IMR-90 (cell line): ENCODE results near the gene CACNB3. TPM values are rescaled to one million over a fixed set of nuclear protein-coding genes. Genes with fewer than 3 reads are reported as not detected.

Source experiments
- ATAC-seq: fragments of 200-7000 bp; cut with Tn5 transposase; 2 replicates; pipeline ENCODE4 v1.9.1; 2020; ENCODE audit warnings: low read depth, mild to moderate bottlenecking, moderate library complexity
- BruUV-seq: library from RNA; stranded (reverse); fragments of 400-500 nt; replicated peaks from 2 replicates; lab custom pipeline; 2021; lab: Mats Ljungman, UMichigan
- CTCF ChIA-PET: fragments of 300-600 bp; formaldehyde crosslinking; extraction: SDS; loops from one replicate; lab custom pipeline; 2021; ENCODE audit warnings: antibody characterized with exemption; lab: Yijun Ruan, JAX
- POLR2A ChIA-PET: fragments of 300-600 bp; sonication (Branson Sonifier 250); formaldehyde crosslinking; loops from one replicate; lab custom pipeline; 2022; ENCODE audit warnings: antibody characterized with exemption; ENCODE audit not compliant: unreplicated experiment; lab: Charles Lee
- DNase-seq: peaks from one replicate; pipeline ENCODE4 v3.0.0; 2013
- H2AFZ ChIP-seq: replicated peaks from 2 replicates; pipeline ENCODE3; 2013; ENCODE audit warnings: low read length, mild to moderate bottlenecking; ENCODE audit not compliant: poor library complexity
- H2AK5ac ChIP-seq: 2 replicates; pipeline ENCODE4 v1.6.1; 2013; ENCODE audit warnings: low read depth, low read length, inconsistent platforms
- H2AK9ac ChIP-seq: replicated peaks from 2 replicates; pipeline ENCODE3; 2013; ENCODE audit warnings: mild to moderate bottlenecking, low read depth, low read length, moderate library complexity; ENCODE audit not compliant: poor library complexity
- H2BK120ac ChIP-seq: 2 replicates; pipeline ENCODE4 v1.6.1; 2013; ENCODE audit warnings: low read depth, low read length, inconsistent platforms
- H2BK15ac ChIP-seq: 3 replicates; pipeline ENCODE4 v1.6.1; 2013; ENCODE audit warnings: low read depth, low read length, inconsistent platforms
- H2BK20ac ChIP-seq: 2 replicates; pipeline ENCODE4 v1.6.1; 2013; ENCODE audit warnings: low read depth, mild to moderate bottlenecking, inconsistent platforms, low read length, moderate library complexity
- H2BK5ac ChIP-seq: 2 replicates; pipeline ENCODE4 v1.6.1; 2013; ENCODE audit warnings: mild to moderate bottlenecking, low read depth, low read length, inconsistent platforms; ENCODE audit not compliant: poor library complexity, severe bottlenecking
- H3K14ac ChIP-seq: replicated peaks from 2 replicates; pipeline ENCODE4 v1.6.1; 2013; ENCODE audit warnings: low read depth, low read length, inconsistent platforms
- H3K18ac ChIP-seq: 2 replicates; pipeline ENCODE4 v1.6.1; 2013; ENCODE audit warnings: low read depth, low read length, control low read depth
- H3K23ac ChIP-seq: 2 replicates; pipeline ENCODE4 v1.6.1; 2013; ENCODE audit warnings: low read depth, low read length, inconsistent platforms
- H3K27ac ChIP-seq: 2 replicates; pipeline ENCODE4 v1.5.1; 2013; ENCODE audit warnings: mild to moderate bottlenecking, control low read depth, low read length; ENCODE audit not compliant: insufficient read depth
- H3K27me3 ChIP-seq: 2 replicates; pipeline ENCODE4 v1.6.1; 2013; ENCODE audit warnings: low read length; ENCODE audit not compliant: control insufficient read depth, insufficient read depth
- H3K36me3 ChIP-seq: 2 replicates; pipeline ENCODE4 v1.6.1; 2013; ENCODE audit warnings: low read length, mixed read lengths; ENCODE audit not compliant: control insufficient read depth, insufficient read depth
- H3K4ac ChIP-seq: 2 replicates; pipeline ENCODE4 v1.6.1; 2013; ENCODE audit warnings: low read depth, low read length, inconsistent platforms
- H3K4me1 ChIP-seq: 2 replicates; pipeline ENCODE4 v1.6.1; 2013; ENCODE audit warnings: low read length, mixed read lengths; ENCODE audit not compliant: control insufficient read depth, insufficient read depth
- H3K4me2 ChIP-seq: 2 replicates; pipeline ENCODE4 v1.6.1; 2013; ENCODE audit warnings: low read depth, mild to moderate bottlenecking, control low read depth, low read length, moderate library complexity
- H3K4me3 ChIP-seq: 2 replicates; pipeline ENCODE4 v1.5.1; 2013; ENCODE audit warnings: low read depth, mild to moderate bottlenecking, control low read depth, low read length, moderate library complexity; ENCODE audit not compliant: insufficient read depth
- H3K56ac ChIP-seq: 2 replicates; pipeline ENCODE4 v1.6.1; 2013; ENCODE audit warnings: low read length, inconsistent platforms; ENCODE audit not compliant: insufficient read depth; ENCODE audit errors: extremely low read depth
- H3K79me1 ChIP-seq, 2 experiments: 2 replicates each; pipeline ENCODE4 v1.6.1; 2013; ENCODE audit warnings: low read length in 2 of 2, inconsistent platforms in 1 of 2, low read depth in 1 of 2
- H3K9ac ChIP-seq: 2 replicates; pipeline ENCODE4 v1.6.1; 2013; ENCODE audit warnings: low read depth, low read length, control low read depth
- H3K9me1 ChIP-seq: 2 replicates; pipeline ENCODE4 v1.6.1; 2013; ENCODE audit warnings: low read length, inconsistent platforms; ENCODE audit not compliant: insufficient read depth
- H3K9me3 ChIP-seq: 2 replicates; pipeline ENCODE4 v1.6.1; 2013; ENCODE audit warnings: low read length; ENCODE audit not compliant: control insufficient read depth, insufficient read depth
- H4K20me1 ChIP-seq: 2 replicates; pipeline ENCODE4 v1.6.1; 2013; ENCODE audit warnings: low read length, inconsistent platforms; ENCODE audit not compliant: insufficient read depth
- H4K5ac ChIP-seq: 2 replicates; pipeline ENCODE4 v1.6.1; 2013; ENCODE audit warnings: mild to moderate bottlenecking, low read depth, low read length, control low read depth
- H4K8ac ChIP-seq, 2 experiments: 2 replicates each; pipeline ENCODE4 v1.6.1; 2013; ENCODE audit warnings: low read depth in 2 of 2, low read length in 2 of 2, control low read depth in 1 of 2, inconsistent platforms in 1 of 2
- H4K91ac ChIP-seq: 2 replicates; pipeline ENCODE4 v1.6.1; 2013; ENCODE audit warnings: low read depth, low read length, inconsistent platforms; ENCODE audit not compliant: insufficient read depth
- BHLHE40 ChIP-seq: fragments of 150-350 bp; IDR thresholded peaks from 2 replicates; pipeline ENCODE4 v1.6.1; 2016; ENCODE audit warnings: mild to moderate bottlenecking, low read depth, low read length
- CEBPB ChIP-seq: IDR thresholded peaks from 2 replicates; pipeline ENCODE4 v1.6.1; 2012; ENCODE audit warnings: low read depth, low read length, improper control_type of control experiment
- CHD1 ChIP-seq: IDR thresholded peaks from 2 replicates; pipeline ENCODE4 v1.6.1; 2012; ENCODE audit warnings: low read depth, low read length, improper control_type of control experiment
- CTCF ChIP-seq: conservative IDR thresholded peaks from 2 replicates; pipeline ENCODE4 v1.5.1; 2012; ENCODE audit warnings: mild to moderate bottlenecking, low read depth, low read length, improper control_type of control experiment
- ELK1 ChIP-seq: fragments of 150-350 bp; IDR thresholded peaks from 2 replicates; pipeline ENCODE4 v1.6.1; 2016; ENCODE audit warnings: low read depth, mild to moderate bottlenecking, low read length, moderate library complexity, borderline replicate concordance
- FOS ChIP-seq: fragments of 150-350 bp; IDR thresholded peaks from 2 replicates; pipeline ENCODE4 v1.6.1; 2016; ENCODE audit warnings: low read depth, low read length
- MAFK ChIP-seq: IDR thresholded peaks from 2 replicates; pipeline ENCODE4 v1.6.1; 2012; ENCODE audit warnings: low read depth, low read length, improper control_type of control experiment
- MAZ ChIP-seq: IDR thresholded peaks from 2 replicates; pipeline ENCODE4 v1.6.1; 2012; ENCODE audit warnings: low read depth, mild to moderate bottlenecking, low read length, improper control_type of control experiment, moderate library complexity, borderline replicate concordance
- MXI1 ChIP-seq: IDR thresholded peaks from 2 replicates; pipeline ENCODE4 v1.6.1; 2012; ENCODE audit warnings: low read depth, mild to moderate bottlenecking, low read length, moderate library complexity, borderline replicate concordance
- NFE2L2 ChIP-seq: fragments of 150-350 bp; IDR thresholded peaks from 2 replicates; pipeline ENCODE4 v1.6.1; 2016; ENCODE audit warnings: low read depth, mild to moderate bottlenecking, low read length
- POLR2A ChIP-seq: IDR thresholded peaks from 2 replicates; pipeline ENCODE4 v1.6.1; 2012; ENCODE audit warnings: mild to moderate bottlenecking, low read depth, low read length
- RAD21 ChIP-seq: IDR thresholded peaks from 2 replicates; pipeline ENCODE4 v1.6.1; 2012; ENCODE audit warnings: low read length, improper control_type of control experiment
- RCOR1 ChIP-seq: IDR thresholded peaks from 2 replicates; pipeline ENCODE4 v1.6.1; 2012; ENCODE audit warnings: mild to moderate bottlenecking, low read length, improper control_type of control experiment; ENCODE audit not compliant: insufficient replicate concordance
- RFX5 ChIP-seq: IDR thresholded peaks from 2 replicates; pipeline ENCODE4 v1.8.0; 2012; ENCODE audit warnings: low read depth, mild to moderate bottlenecking, low read length, moderate library complexity
- SMC3 ChIP-seq: fragments of 150-350 bp; IDR thresholded peaks from 2 replicates; pipeline ENCODE4 v1.6.1; 2016; ENCODE audit warnings: low read depth, mild to moderate bottlenecking, antibody characterized with exemption, low read length, moderate library complexity
- USF2 ChIP-seq: fragments of 150-350 bp; IDR thresholded peaks from 2 replicates; pipeline ENCODE4 v1.6.1; 2017; ENCODE audit warnings: mild to moderate bottlenecking, antibody characterized with exemption, low read length, low read depth
- WGBS, 2 experiments: methylation state at CpG; one replicate each; pipeline versions ENCODE4 v1.1.5 to v1.1.7; 2013; ENCODE audit warnings: missing lambda C conversion rate in 2 of 2; ENCODE audit not compliant: insufficient read length in 1 of 2; ENCODE audit errors: extremely low coverage in 2 of 2; 5-methylcytosine and 5-hydroxymethylcytosine counted together
- dilution Hi-C: fragments of 300-500 bp; cut with HindIII; formaldehyde crosslinking; loops from one replicate; pipeline ENCODE4 v1.14.3; 2018; ENCODE audit warnings: low sequenced_read_pairs; ENCODE audit not compliant: unreplicated experiment
- in situ Hi-C: fragments of 300-500 bp; cut with MboI; formaldehyde crosslinking; loops from 3 replicates; pipeline ENCODE4 v1.14.3; 2019; ENCODE audit warnings: low sequenced_read_pairs, inconsistent platforms, mixed read lengths
- intact Hi-C: fragments of 100-400 bp; cut with micrococcal nuclease; formaldehyde crosslinking; loops from 2 replicates; pipeline ENCODE4 v1.10.0; 2022
- polyA plus RNA-seq, 3 experiments: library from polyadenylated mRNA; depleted of rRNA; stranded (reverse); fragments of >200 nt; gene quantifications; 2 replicates each; pipeline ENCODE4 v1.2.3, GENCODE V29; 2012; ENCODE audit warnings: low replicate concordance in 1 of 3
- total RNA-seq: library from RNA; depleted of rRNA; stranded (reverse); fragments of >200 nt; gene quantifications from 2 replicates; pipeline ENCODE4 v1.2.3, GENCODE V29; 2012

Gene CACNB3
- total and polyA plus RNA-seq, 2 of the 4 experiments (the other 2 are of a cell fraction), result 18.1 to 45.1 TPM

GRCh38 chr12:48796976-48797375 is 21.3 kb upstream of the CACNB3 start:
- dilution Hi-C loops, result no loop called here
- no peak overlapping the region for H4K8ac ChIP-seq
- no peak overlapping the region for H3K4me3 ChIP-seq
- DNase-seq (no peak), ATAC-seq (no peak)
- peak overlapping the region; percentile 23 for H2AFZ ChIP-seq
- peak overlapping the region; percentile 18; the same call in 1 of the 2 replicates for H3K4ac ChIP-seq
- H2BK20ac ChIP-seq, result no peak overlapping the region
- no peak overlapping the region for H3K18ac ChIP-seq
- no peak overlapping the region for H3K9ac ChIP-seq
- H2BK15ac ChIP-seq, result 0 out of 3 replicates have a peak overlapping the region, but pooled peaks have one; percentile 51
- no peak for TF ChIP-seq CHD1
- TF ChIP-seq NFE2L2, result no peak
- no peak for TF ChIP-seq MAFK
- no peak for TF ChIP-seq RCOR1
- no peak for TF ChIP-seq CEBPB
- TF ChIP-seq POLR2A, result no peak
- TF ChIP-seq MAZ, result no peak
- no peak for TF ChIP-seq ELK1
- TF ChIP-seq FOS, result no peak
- no peak for TF ChIP-seq BHLHE40
- TF ChIP-seq SMC3, result no peak
- TF ChIP-seq MXI1, result no peak
- no peak for TF ChIP-seq RAD21
- TF ChIP-seq CTCF, result no peak
- no peak for TF ChIP-seq RFX5
- TF ChIP-seq USF2, result no peak
- H4K91ac ChIP-seq, result no peak overlapping the region
- H3K27ac ChIP-seq, result no peak overlapping the region
- H3K27me3 ChIP-seq, result no peaks in the 10 kb centered on the region
- BruUV-seq, result no TSS peak
- no peak overlapping the region; the same call in 1 of the 2 replicates for H3K14ac ChIP-seq
- H3K9me1 ChIP-seq, result 0 out of 2 replicates have a peak, but pooled peaks cover 5% of the 10 kb centered on the region
- 100% methylated on average over 1 of the region's 3 CpGs; no CpG with 5 or more reads in 1 of the 2 experiments for WGBS, 2 experiments
- in situ Hi-C loops, result loop anchor here (5.0 to 25.0 kb wide), 2 partner anchors 45 to 260 kb away; partner anchors contain the start of gene OR8S1
- H2AK5ac ChIP-seq, result peak overlapping the region; percentile 46; the same call in 1 of the 2 replicates
- H3K23ac ChIP-seq, result peak overlapping the region; percentile 72; the same call in 1 of the 2 replicates
- no peak overlapping the region; the same call in 1 of the 2 replicates for H2BK120ac ChIP-seq
- no peaks in the 10 kb centered on the region for H3K4me1 ChIP-seq
- H4K20me1 ChIP-seq, result no peaks in the 10 kb centered on the region
- ChIA-PET POLR2A (interaction anchor here (0.6 to 0.7 kb wide), 2 partner anchors 35 to 168 kb away, joined by 3 to 17 read pairs; no protein-coding TSS in a partner anchor), CTCF (interaction anchor here (0.5 to 1.8 kb wide), 5 partner anchors 18 to 179 kb away, joined by 3 to 9 read pairs (median 3); no protein-coding TSS in a partner anchor)
- no peak overlapping the region for H2BK5ac ChIP-seq
- intact Hi-C loops, result loop anchor here (1.0 to 5.0 kb wide), 4 partner anchors 14 to 180 kb away; partner anchors contain the start of gene KANSL2
- H3K4me2 ChIP-seq, result no peak overlapping the region
- H3K56ac ChIP-seq, result no peak overlapping the region
- H4K5ac ChIP-seq, result no peak overlapping the region
- H2AK9ac ChIP-seq, result peak overlapping the region; percentile 68
- no peaks in the 10 kb centered on the region for H3K9me3 ChIP-seq
- H3K79me1 ChIP-seq, result no peaks in the 10 kb centered on the region
- no peaks in the 10 kb centered on the region for H3K36me3 ChIP-seq
